HL-60 (cell line): Measurements from ENCODE around the gene RPSA.

Experiments used
- CTCF ChIP-seq: IDR thresholded peaks from one replicate; pipeline ENCODE4 v1.5.1; 2011; ENCODE audit warnings: low read length, control low read depth, inconsistent platforms; ENCODE audit not compliant: insufficient read depth
- GABPA ChIP-seq: IDR thresholded peaks from 2 replicates; pipeline ENCODE4 v1.6.1; 2012; ENCODE audit warnings: low read depth
- POLR2AphosphoS5 ChIP-seq: IDR thresholded peaks from 2 replicates; pipeline ENCODE4 v1.6.1; 2012; ENCODE audit warnings: low read depth

DNA sequence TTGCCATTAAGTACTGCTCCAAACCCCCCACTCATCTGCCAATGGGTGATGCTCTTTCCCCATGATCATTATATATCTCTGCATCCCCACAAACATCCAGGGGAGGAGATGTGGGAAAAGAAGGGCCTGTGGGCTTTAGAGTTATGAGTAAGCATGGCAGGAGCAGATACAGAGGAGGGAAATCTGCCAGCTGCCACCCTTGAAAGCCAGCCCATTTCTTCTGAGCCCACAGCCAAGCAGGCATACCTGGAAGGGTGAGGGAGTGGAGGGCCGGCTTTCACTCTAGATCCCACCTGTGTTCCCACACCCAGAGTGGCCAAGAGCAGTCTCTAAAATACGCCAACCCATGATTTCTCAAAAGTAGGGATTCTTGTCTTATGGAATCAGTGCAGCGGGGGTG is 25.1 kb upstream of the RPSA start:
- TF ChIP-seq CTCF (no peak), POLR2AphosphoS5 (no peak), GABPA (no peak)
